ENCODE data around the gene NCOA4. TPM values are rescaled to one million over a fixed set of nuclear protein-coding genes. Genes with fewer than 3 reads are reported as not detected.
"Not testable (repeated sequence)": the region's sequence is repeated elsewhere in the genome, so short reads cannot be mapped to it uniquely, and the experiment has no call there.

The NCOA4 gene
- total RNA-seq, 2 experiments from 2014 or later, result 94.1 to 96.2 TPM

- CTCF ChIA-PET, result interaction anchor here (1.3 kb wide), 1 partner anchor 43 kb away, joined by 3 read pairs; no protein-coding TSS in a partner anchor
Observed at GRCh38 chr10:46052791-46053375, 22.5 kb upstream of the NCOA4 start.

GRCh38 chr10:46052057-46052790 lies 21.8 kb upstream of the NCOA4 start:
- ChIA-PET CTCF (no interaction called here), POLR2A (no interaction called here)

More at GRCh38 chr10:46052791-46053375, 22.5 kb upstream of the NCOA4 start:
- POLR2A ChIA-PET, result no interaction called here

GRCh38 chr10:46050941-46051623 lies 20.7 kb upstream of the NCOA4 start:
- ChIA-PET CTCF (no interaction called here), POLR2A (no interaction called here)

DNA sequence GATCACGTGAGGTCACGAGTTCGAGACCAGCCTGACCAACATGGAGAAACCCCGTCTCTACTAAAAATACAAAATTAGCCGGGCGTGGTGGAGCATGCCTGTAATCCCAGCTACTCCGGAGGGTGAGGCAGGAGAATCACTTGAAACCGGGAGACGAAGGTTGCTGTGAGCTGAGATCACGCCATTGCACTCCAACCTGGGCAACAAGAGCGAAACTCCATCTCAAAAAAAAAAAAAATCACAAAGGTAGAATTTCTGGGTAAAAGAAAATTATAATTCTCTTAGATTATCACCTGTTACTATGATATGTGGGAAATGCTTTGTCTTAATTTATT lies 19.0 kb upstream of the NCOA4 start:
- POLR2A ChIA-PET, result not testable (repeated sequence)
- CTCF ChIA-PET, result interaction anchor here (0.7 kb wide), 1 partner anchor 9 kb away, joined by 3 read pairs; no protein-coding TSS in a partner anchor

GRCh38 chr10:46048152-46048551 lies 17.7 kb upstream of the NCOA4 start:
- ChIA-PET CTCF (no interaction called here), POLR2A (no interaction called here)

DNA sequence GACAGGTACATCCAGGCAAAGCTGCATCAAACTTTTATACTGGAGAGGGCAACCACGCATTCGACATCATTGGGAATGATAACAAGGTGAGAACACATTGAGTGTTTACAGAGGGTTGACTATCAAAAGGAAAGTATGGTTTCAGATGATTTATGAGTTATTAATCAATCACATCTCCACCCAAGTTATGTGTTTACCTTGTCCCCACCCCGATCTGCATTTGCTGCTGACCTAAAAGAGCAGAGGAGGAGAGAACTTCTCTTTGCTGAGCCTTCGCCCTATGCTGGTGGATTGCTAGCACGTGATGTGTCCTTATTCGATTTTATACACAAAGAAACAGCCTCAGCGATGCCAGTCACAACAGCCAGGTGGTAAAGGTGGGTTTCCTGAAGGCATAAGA lies 15.8 kb upstream of the NCOA4 start, which contains the start of gene MSMB:
Gene MSMB (minus strand): TSS at position 9 of the 400 bp plus-strand sequence. CDS start 32 bp downstream, outside the sequence.
- ChIA-PET POLR2A (no interaction called here), CTCF (no interaction called here)

DNA sequence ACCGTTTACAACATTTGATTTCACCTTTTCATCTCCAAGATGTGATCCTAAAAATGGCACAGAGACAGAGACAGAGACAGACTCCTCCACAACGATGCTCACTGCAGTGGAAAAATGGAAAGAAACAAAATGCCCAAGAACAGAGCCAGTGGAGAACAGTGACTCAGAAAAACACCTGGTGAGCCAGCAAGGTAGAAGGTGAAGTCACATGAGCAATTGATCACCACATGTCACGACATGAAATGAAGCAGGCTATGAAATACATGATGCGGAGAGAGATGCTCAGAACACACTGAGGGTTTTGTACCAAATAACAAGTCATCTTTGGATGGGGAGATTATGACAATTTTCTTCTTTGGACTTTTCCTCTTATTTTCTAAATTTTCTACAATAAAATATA lies 12.1 kb upstream of the NCOA4 start:
- CTCF ChIA-PET, result no interaction called here
- POLR2A ChIA-PET, result no interaction called here

- POLR2A ChIA-PET, result no interaction called here
- CTCF ChIA-PET, result no interaction called here
Observed at GRCh38 chr10:46040004-46040403, 9.6 kb upstream of the NCOA4 start.

DNA sequence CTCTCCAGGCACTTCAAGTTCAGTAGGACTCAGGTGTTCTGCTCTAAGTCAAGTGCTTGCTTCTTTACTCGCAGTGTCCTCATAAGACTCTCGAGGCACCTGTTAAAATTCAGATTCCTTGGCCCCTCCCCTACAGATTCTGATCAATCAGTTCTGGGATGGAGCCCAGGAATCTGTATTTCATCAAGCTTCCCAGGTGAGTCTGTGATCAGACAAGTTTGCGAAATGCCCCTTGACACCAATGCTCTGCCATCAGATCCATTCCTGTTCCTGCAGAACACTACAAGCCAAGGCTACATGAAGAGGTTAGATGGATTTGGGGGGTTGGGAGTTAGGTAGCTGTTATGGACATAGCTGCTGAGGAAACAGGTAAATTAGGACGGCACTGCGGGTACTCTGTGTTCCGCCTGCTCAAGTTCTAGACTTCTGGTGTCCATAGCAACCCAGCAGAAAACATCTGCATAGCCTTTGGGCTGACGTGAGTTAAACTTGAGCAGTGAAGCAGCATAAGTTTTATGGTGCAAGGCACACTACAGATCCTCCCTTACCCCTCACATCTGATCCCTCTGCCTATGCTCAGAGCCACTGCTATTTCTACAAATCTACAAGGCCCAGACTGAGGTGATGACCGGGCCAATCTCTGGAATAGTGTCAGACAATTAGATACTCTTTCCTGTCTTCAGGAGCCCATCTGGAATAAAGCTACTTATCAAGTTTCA lies 6.8 kb upstream of the NCOA4 start:
- ChIA-PET POLR2A (no interaction called here), CTCF (no interaction called here)

DNA sequence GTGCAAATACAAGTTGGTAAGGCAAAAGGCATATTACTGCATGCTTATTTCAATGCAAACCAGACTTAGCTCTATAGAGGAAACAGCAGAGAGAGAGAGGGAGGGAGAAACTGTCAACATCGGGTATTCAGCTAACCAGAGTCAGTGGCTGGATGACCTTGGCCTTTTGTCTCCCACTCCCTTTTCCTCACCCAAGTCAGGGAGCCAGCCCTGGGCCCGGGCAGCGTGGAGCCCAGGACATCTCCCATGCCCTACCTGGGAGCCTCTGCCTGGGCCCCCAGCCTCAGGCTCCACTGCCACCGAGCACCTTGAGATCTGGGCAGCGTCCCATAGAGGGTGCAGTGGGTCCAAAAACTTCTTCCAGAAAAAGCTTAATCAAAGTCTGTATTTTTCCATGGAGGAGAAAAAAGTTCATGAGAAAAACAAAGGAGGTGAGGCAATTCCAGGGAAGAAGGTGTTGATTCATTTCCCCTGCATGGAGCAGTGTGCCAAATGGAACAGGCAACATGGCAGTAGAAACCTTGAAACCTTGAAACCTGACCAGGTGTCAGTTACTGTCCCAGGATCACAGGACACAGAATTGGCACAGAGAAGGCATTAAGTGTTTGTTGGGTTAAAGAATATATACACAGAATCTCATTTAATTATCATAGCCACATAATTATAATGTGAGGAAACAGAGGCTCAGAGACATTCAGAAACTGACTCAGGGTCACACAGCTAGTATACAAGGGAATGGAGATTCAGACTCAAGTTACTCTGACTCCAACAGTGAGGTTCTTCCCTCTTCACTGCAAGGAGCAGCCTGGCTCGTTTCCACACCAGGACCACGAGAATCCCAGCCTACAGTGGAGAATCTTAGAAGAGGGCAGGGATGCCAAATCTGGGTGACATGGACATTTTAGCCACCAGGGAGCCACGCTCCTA lies 5.8 kb upstream of the NCOA4 start:
- ChIA-PET POLR2A (no interaction called here), CTCF (no interaction called here)

- ChIA-PET CTCF (no interaction called here), POLR2A (no interaction called here)
Observed at GRCh38 chr10:46033602-46034011, 3.2 kb upstream of the NCOA4 start.

DNA sequence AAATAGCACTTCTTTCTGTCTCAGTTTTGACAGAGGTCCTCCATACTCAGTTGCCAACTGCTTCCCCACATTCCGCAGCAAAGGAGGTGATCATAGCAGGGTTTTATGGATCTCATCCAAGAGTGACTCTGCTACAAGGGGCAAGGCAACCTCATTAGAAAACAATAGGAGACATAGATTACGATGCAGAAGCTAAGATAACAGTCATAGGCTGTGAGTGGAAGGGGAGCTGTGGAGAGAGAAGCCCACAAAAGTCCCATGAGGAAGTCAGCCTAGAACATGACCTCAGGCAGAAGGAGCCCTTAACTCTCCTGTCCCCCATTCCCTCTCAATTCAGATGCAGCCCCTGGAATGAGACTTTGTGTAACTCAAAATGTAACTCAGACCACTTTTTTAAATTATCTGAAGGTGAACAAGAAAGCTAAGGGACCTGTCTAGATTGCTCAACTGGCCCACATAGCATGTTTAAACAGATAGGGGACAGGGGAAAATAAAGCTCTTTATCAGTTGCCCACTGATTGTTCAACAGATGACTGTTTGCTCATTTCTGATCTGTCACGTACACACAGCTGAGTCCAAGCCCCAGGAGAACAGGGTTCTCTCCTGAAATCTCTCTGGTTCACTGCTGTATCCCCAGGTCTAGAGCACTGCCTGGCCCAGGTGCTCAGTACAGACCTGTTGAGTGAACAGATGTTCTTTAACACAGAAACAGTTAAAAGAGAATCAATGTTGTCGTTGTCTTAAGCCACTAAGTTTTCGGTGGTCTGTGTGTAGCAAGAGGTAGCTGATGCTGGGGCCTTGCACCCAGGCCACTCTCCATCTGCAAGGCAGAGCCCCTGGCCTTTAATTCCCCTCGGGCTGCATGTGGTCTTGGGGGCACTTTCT lies 1.5 kb upstream of the NCOA4 start:
- CTCF ChIA-PET, result no interaction called here
- POLR2A ChIA-PET, result no interaction called here

DNA sequence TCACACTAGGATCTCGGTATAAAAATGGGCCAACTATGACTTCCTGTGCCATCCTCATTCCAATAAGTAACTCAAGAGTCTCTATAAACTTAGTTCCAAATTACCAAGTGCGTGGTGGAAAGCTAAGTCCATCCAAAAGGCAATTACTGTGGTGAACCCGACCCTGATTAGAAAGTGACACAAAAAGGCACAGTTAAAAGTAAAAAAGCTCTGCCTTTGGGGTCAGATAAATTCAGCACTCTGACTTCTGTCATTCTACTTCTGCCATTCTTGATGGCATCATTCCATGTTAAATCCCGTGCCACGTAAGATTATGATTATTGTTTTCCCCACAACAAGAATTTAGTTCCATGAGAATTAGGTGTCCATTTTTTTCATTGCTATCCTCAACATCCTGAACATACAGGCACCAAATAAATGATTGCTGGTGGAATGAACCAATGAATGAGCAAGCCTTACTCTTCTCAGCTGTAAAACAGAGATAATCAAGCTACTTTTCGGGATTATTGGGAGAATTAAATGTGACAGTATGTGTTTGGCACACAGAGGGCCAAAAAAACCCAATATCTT lies 877 bp downstream of the NCOA4 start:
- CTCF ChIA-PET, result interaction anchor here (1.3 kb wide), 1 partner anchor 200 kb away, joined by 3 read pairs; no protein-coding TSS in a partner anchor
- POLR2A ChIA-PET, result interaction anchor here (0.7 kb wide), 1 partner anchor 229 kb away, joined by 5 read pairs; no protein-coding TSS in a partner anchor

- ChIA-PET CTCF (interaction anchor here (0.7 to 1.3 kb wide), 2 partner anchors 27 to 200 kb away, joined by 3 read pairs; no protein-coding TSS in a partner anchor), POLR2A (interaction anchor here (0.7 to 0.8 kb wide), 2 partner anchors 28 to 230 kb away, joined by 3 to 5 read pairs; no protein-coding TSS in a partner anchor)
Observed at GRCh38 chr10:46028584-46029460, 1.6 kb downstream of the NCOA4 start.

DNA sequence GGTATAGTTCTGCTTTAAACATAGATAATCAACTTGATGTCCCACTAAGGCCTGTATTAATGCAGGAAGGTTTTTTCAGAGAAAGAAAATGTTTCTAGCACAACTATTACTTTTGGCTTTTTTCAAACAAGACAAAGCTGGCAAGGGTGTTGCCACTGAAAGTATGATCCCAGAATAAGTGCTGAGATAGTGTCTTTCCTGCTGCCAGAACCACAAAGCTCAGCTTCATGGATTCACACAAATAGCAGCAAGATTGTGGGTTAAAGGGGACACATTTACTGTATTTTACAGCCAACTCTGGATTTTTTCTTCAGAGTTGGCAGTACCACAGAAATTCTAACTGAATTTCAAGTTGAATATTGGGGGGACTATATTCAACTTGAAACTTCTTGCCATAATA lies 4.3 kb downstream of the NCOA4 start:
- POLR2A ChIA-PET, result no interaction called here
- CTCF ChIA-PET, result no interaction called here

DNA sequence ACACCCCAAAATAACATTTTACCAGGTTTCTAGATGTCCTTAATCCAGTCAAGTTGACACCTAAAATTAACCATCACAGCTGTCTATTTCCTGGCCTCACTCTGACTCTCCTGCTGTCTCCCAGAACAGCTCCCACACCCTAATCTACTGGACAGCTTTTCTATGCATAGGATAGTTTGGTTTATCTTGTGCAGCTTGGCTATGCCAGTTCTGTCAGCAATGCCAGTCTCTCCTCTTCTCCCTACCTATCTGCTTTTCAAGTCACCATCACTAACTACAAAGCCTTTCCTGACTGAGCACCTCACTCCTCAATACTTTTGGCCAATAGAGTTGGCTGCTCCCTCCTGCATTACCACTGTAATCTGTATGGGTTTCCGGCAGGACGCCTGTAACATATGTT lies 5.0 kb downstream of the NCOA4 start:
- POLR2A ChIA-PET, result no interaction called here
- CTCF ChIA-PET, result no interaction called here

- POLR2A ChIA-PET, result no interaction called here
- CTCF ChIA-PET, result no interaction called here
Observed at GRCh38 chr10:46024948-46025347, 5.5 kb downstream of the NCOA4 start.
